RWPE1 (cell line): ENCODE measurements around the gene CREB3L4.
"Not testable (repeated sequence)": the region's sequence is repeated elsewhere in the genome, so short reads cannot be mapped to it uniquely, and the experiment has no call there.

Experiments used
- CTCF ChIA-PET: fragments of 350-600 bp; sonication (Branson Sonifier 250); formaldehyde crosslinking; extraction: SDS; loops from one replicate; lab custom pipeline; 2021; lab: Yijun Ruan, JAX
- POLR2A ChIA-PET: fragments of 400-600 bp; formaldehyde crosslinking; extraction: SDS; loops from one replicate; lab custom pipeline; 2020; ENCODE audit warnings: antibody characterized with exemption; ENCODE audit not compliant: low non-redundant PET; lab: Yijun Ruan, JAX
- DNase-seq: peaks from one replicate; pipeline ENCODE4 v3.0.0; 2012; ENCODE audit warnings: low spot score
- H3K27ac ChIP-seq: fragments of 450-650 bp; 2 replicates; pipeline ENCODE4 v1.5.1; 2017
- CTCF ChIP-seq: fragments of 450-650 bp; conservative IDR thresholded peaks from 2 replicates; pipeline ENCODE4 v1.5.1; 2017; ENCODE audit warnings: low read depth, mild to moderate bottlenecking

Gene CREB3L4

GRCh38 chr1:153977250-153978240 lies 9.8 kb downstream of the CREB3L4 start, which contains the start of gene JTB:
Gene JTB (minus strand): TSS chr1:153977674. CDS start chr1:153977252, 422 bp downstream.
- CTCF ChIA-PET: interaction anchor here (0.6 to 1.3 kb wide), 4 partner anchors 9 to 71 kb away, joined by 4 to 5 read pairs (median 4); partner anchors contain the start of genes DENND4B and RAB13
- TF ChIP-seq CTCF: no peak
- POLR2A ChIA-PET: interaction anchor here (0.5 to 2.8 kb wide), 3 partner anchors 11 to 1955 kb away, joined by 3 to 16 read pairs (median 4); partner anchors contain the start of genes CREB3L4 and GATAD2B
- DNase-seq: peak; percentile 83
- H3K27ac ChIP-seq: peak within 1 kb of the TSS; percentile 84

GRCh38 chr1:153978274-153978909 lies 10.7 kb downstream of the CREB3L4 start:
- DNase-seq: no peak
- H3K27ac ChIP-seq: no peak overlapping the region
- ChIA-PET CTCF (interaction anchor here (1.0 to 1.3 kb wide), 2 partner anchors 8 to 32 kb away, joined by 4 to 5 read pairs; partner anchors contain the start of genes DENND4B and RAB13), POLR2A (interaction anchor here (0.5 to 2.8 kb wide), 2 partner anchors 12 to 1954 kb away, joined by 3 to 16 read pairs; partner anchors contain the start of gene CREB3L4)
- no peak for TF ChIP-seq CTCF

GRCh38 chr1:153979091-153979490 lies 11.4 kb downstream of the CREB3L4 start:
- DNase-seq, CTCF ChIA-PET: not testable (repeated sequence)
- H3K27ac ChIP-seq: peak overlapping the region; percentile 22; the same call in 1 of the 2 replicates
- POLR2A ChIA-PET: interaction anchor here (2.8 kb wide), 1 partner anchor 12 kb away, joined by 16 read pairs; the partner anchor contains the start of gene CREB3L4

GRCh38 chr1:153981735-153982134 lies 14.0 kb downstream of the CREB3L4 start:
- H3K27ac ChIP-seq, POLR2A ChIA-PET, DNase-seq: not testable (repeated sequence)
- CTCF ChIA-PET: interaction anchor here (0.6 kb wide), 1 partner anchor 347 kb away, joined by 4 read pairs; no protein-coding TSS in a partner anchor

GRCh38 chr1:153984123-153984894 lies 16.6 kb downstream of the CREB3L4 start:
- ChIA-PET POLR2A (no interaction called here), CTCF (interaction anchor here (0.6 kb wide), 1 partner anchor 248 kb away, joined by 5 read pairs; no protein-coding TSS in a partner anchor)
- DNase-seq: no peak
- H3K27ac ChIP-seq: no peak overlapping the region
- no peak for TF ChIP-seq CTCF

GRCh38 chr1:153985341-153985912 lies 17.7 kb downstream of the CREB3L4 start:
- DNase-seq: no peak
- TF ChIP-seq CTCF: no peak
- ChIA-PET CTCF (interaction anchor here (0.6 to 3.6 kb wide), 3 partner anchors 39 to 340 kb away, joined by 5 to 18 read pairs (median 6); no protein-coding TSS in a partner anchor), POLR2A (interaction anchor here (1.2 kb wide), 1 partner anchor 18 kb away, joined by 3 read pairs; the partner anchor contains the start of gene CREB3L4)
- peak overlapping the region; percentile 84 for H3K27ac ChIP-seq
